GM23248 (cell line): ENCODE measurements around the gene SCAANT1. TPM values are rescaled to one million over a fixed set of nuclear protein-coding genes. Genes with fewer than 3 reads are reported as not detected.
A peak's percentile ranks its signal among the peaks of the same experiment; 100 is the strongest.

Source experiments
- DNase-seq: peaks from one replicate; pipeline ENCODE4 v3.0.0-alpha.2; 2015
- H2AFZ ChIP-seq: fragments of 200-600 bp; sonication (generic); 2 replicates; pipeline ENCODE4 v1.6.1; 2016; ENCODE audit warnings: antibody characterized with exemption
- H3F3A ChIP-seq: fragments of 200-600 bp; sonication (generic); 2 replicates; pipeline ENCODE4 v1.6.1; 2016; ENCODE audit warnings: mild to moderate bottlenecking, antibody characterized with exemption, mixed run types; ENCODE audit not compliant: insufficient read depth
- H3K27ac ChIP-seq: fragments of 200-600 bp; sonication (generic); 2 replicates; pipeline ENCODE4 v1.5.1; 2016; ENCODE audit warnings: mild to moderate bottlenecking
- H3K27me3 ChIP-seq: fragments of 200-600 bp; sonication (generic); replicated peaks from 2 replicates; pipeline ENCODE4 v1.6.1; 2016; ENCODE audit warnings: mild to moderate bottlenecking; ENCODE audit not compliant: insufficient read depth
- H3K36me3 ChIP-seq: fragments of 200-600 bp; sonication (generic); 2 replicates; pipeline ENCODE4 v1.6.1; 2016; ENCODE audit warnings: low read depth, mild to moderate bottlenecking
- H3K4me1 ChIP-seq: fragments of 200-600 bp; sonication (generic); 2 replicates; pipeline ENCODE4 v1.6.1; 2016; ENCODE audit warnings: mild to moderate bottlenecking; ENCODE audit not compliant: insufficient read depth
- H3K4me2 ChIP-seq: fragments of 200-600 bp; sonication (generic); one replicate; pipeline ENCODE4 v1.6.1; 2016; ENCODE audit warnings: mild to moderate bottlenecking; ENCODE audit not compliant: unreplicated experiment
- H3K4me3 ChIP-seq: fragments of 200-600 bp; sonication (generic); 2 replicates; pipeline ENCODE4 v1.5.1; 2016; ENCODE audit warnings: mild to moderate bottlenecking
- H3K79me2 ChIP-seq: fragments of 200-600 bp; sonication (generic); 2 replicates; pipeline ENCODE4 v1.6.1; 2016; ENCODE audit warnings: mild to moderate bottlenecking; ENCODE audit not compliant: insufficient read depth
- H3K9ac ChIP-seq: fragments of 200-600 bp; sonication (generic); 2 replicates; pipeline ENCODE4 v1.6.1; 2016; ENCODE audit warnings: mild to moderate bottlenecking
- H3K9me2 ChIP-seq: fragments of 200-600 bp; sonication (generic); 2 replicates; pipeline ENCODE4 v1.6.1; 2016; ENCODE audit warnings: mixed run types, mild to moderate bottlenecking, moderate library complexity; ENCODE audit not compliant: insufficient read depth
- H3K9me3 ChIP-seq: fragments of 200-600 bp; sonication (generic); one replicate; pipeline ENCODE4 v1.6.1; 2017; ENCODE audit warnings: low read depth
- H4K20me1 ChIP-seq: fragments of 200-600 bp; sonication (generic); 2 replicates; pipeline ENCODE4 v1.6.0; 2016; ENCODE audit not compliant: insufficient read depth
- EZH2 ChIP-seq: fragments of 200-600 bp; sonication (generic); IDR thresholded peaks from 2 replicates; pipeline ENCODE4 v1.6.1; 2018; ENCODE audit warnings: antibody characterized with exemption, mild to moderate bottlenecking; ENCODE audit not compliant: insufficient read depth, poor library complexity, severe bottlenecking
- EZH2phosphoT487 ChIP-seq: fragments of 200-600 bp; sonication (generic); IDR thresholded peaks from 2 replicates; pipeline ENCODE4 v1.6.1; 2018; ENCODE audit warnings: antibody characterized with exemption, moderate library complexity, mild to moderate bottlenecking, low read depth; ENCODE audit not compliant: insufficient read depth
- whole genome bisulfite sequencing, 2 experiments: methylation state at CpG; one replicate each; pipeline ENCODE4 v1.1.6; 2015 to 2017; ENCODE audit warnings: low lambda C conversion rate in 2 of 2, low coverage in 1 of 2; ENCODE audit errors: missing lambda C conversion rate in 2 of 2; 5-methylcytosine and 5-hydroxymethylcytosine counted together
- in situ Hi-C: fragments of 300-500 bp; cut with MboI; formaldehyde crosslinking; loops from 2 replicates; pipeline ENCODE4 v1.15.0; 2020
- polyA plus RNA-seq: library from polyadenylated mRNA; unstranded; fragments of >200 nt; fragmentation: Nextera tagmentation; extraction: Ambion mirVana; gene quantifications from 2 replicates; pipeline ENCODE4 v1.2.1, GENCODE V29; 2016
- small RNA-seq: library from RNA; depleted of rRNA; stranded (forward); fragments of <200 nt; gene quantifications from one replicate; pipeline ENCODE3, GENCODE V24; 2014; ENCODE audit warnings: low read depth, low replicate concordance
- total RNA-seq: library from RNA; depleted of rRNA; stranded (reverse); fragments of >200 nt; shearing (Covaris generic); gene quantifications from 2 replicates; pipeline ENCODE4 v1.2.3, GENCODE V29; 2014; rRNA removed

Gene SCAANT1
- total and polyA plus RNA-seq, 2 experiments from 2014 or later, result not detected

DNA sequence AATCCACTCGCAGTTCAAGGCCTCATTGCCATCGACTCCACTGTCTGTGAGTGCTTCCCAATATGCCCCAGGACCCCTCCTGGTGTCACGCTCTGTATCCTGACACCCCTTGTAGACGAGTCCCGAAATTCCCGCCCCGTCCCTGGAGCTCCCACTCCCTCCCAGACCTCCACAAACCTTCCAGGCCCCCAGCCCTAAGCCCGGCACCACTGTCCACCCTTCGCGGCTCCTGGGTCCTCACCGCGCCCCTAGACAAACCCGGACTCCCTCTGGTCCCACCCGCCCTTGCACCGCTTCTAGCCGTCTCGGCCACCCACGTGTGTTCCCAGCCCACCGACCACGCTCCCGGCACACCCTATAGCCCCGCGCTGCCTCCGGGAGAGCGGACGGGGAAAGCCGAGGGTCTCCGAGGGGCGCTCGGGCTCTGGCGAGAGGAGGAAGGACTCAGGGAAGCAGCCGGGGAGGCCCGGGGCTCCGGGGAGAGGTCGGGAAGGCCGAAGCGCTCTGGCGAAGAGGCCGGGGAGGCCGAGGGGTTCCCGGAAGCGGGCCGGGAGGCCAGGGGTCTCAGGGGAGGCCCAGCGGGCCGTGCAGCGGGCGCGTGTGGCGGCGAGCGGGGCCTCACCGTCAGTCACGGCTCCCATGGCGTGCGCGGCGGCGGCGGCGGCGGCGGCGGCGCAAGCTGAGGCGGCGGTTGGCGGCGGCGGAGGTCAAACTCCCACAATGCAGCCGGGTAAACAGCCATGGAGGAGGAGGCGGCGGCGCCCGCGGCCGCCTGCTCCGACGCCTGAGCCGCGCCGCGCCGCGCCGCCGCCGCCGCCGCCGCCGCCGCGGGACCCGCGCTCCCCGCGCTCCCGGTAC lies 48.8 kb downstream of the SCAANT1 start, which contains the start of the genes ATXN7 and THOC7:
ATXN7 (plus strand) TSS at position 718 of the 858 bp plus-strand sequence. CDS start 48,732 bp downstream, outside the sequence.
THOC7 (minus strand) TSS at position 656 of the 858 bp plus-strand sequence; CDS start at position 641, 15 bp downstream.
- Histone ChIP-seq H3F3A (peaks cover 6% of the 10 kb centered on the region; the same call in 1 of the 2 replicates), H3K36me3 (no peaks in the 10 kb centered on the region), H3K4me2 (peak within 1 kb of the TSS; percentile 93), H3K9me2 (no peaks in the 10 kb centered on the region), H2AFZ (peak within 1 kb of the TSS; percentile 94), H3K9ac (peak within 1 kb of the TSS; percentile 97), H3K27me3 (no peaks in the 10 kb centered on the region), H3K4me1 (peaks cover 10% of the 10 kb centered on the region), H3K79me2 (peaks cover 95% of the 10 kb centered on the region), H3K9me3 (no peaks in the 10 kb centered on the region), H3K4me3 (peak within 1 kb of the TSS; percentile 91), H4K20me1 (0 out of 2 replicates have a peak, but pooled peaks cover 5% of the 10 kb centered on the region), H3K27ac (peak within 1 kb of the TSS; percentile 58)
- WGBS, 2 experiments, result 1% methylated on average over 34 to 72 of the region's 98 CpGs
- peak; percentile 88 for DNase-seq
- in situ Hi-C loops, result no loop called here
- no peak for TF ChIP-seq EZH2phosphoT487
- TF ChIP-seq EZH2, result no peak

DNA sequence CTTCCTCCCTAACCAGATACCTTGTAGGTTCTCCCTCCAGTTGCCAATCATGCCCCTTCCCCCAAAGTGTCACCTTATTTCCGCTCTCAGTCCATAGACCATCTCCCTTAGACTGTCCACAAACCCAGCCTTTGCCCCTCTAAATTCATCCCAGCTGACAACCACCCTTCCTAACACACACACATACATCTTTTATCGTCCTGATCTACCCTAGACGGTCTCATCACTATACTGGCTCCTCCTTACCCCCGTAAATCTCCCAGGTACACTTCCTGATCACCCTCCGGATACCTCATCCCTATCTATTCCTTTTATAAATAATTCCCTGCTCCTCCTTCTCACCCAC lies 49.4 kb downstream of the SCAANT1 start:
- no peak overlapping the region for H3K27ac ChIP-seq
- H4K20me1 ChIP-seq, result 0 out of 2 replicates have a peak, but pooled peaks cover 5% of the 10 kb centered on the region
- H3K36me3 ChIP-seq, result no peaks in the 10 kb centered on the region
- no peaks in the 10 kb centered on the region for H3K27me3 ChIP-seq
- no peak for DNase-seq
- in situ Hi-C loops, result no loop called here
- peaks cover 12% of the 10 kb centered on the region for H3K4me1 ChIP-seq
- peak overlapping the region; percentile 91 for H3K4me3 ChIP-seq
- peaks cover 95% of the 10 kb centered on the region for H3K79me2 ChIP-seq
- peak overlapping the region; percentile 97 for H3K9ac ChIP-seq
- peak overlapping the region; percentile 94 for H2AFZ ChIP-seq
- H3K9me3 ChIP-seq, result no peaks in the 10 kb centered on the region
- no peaks in the 10 kb centered on the region for H3K9me2 ChIP-seq
- H3K4me2 ChIP-seq, result peak overlapping the region; percentile 85
- TF ChIP-seq EZH2 (no peak), EZH2phosphoT487 (no peak)
- peaks cover 6% of the 10 kb centered on the region; the same call in 1 of the 2 replicates for H3F3A ChIP-seq
- WGBS, 2 experiments, result 29 to 30% methylated on average over 5 of the region's 5 CpGs

Small RNA genes lying within 50 kb of the gene (small RNA-seq; reads per million reads assigned to genes)
- gene SCAANT1, result not detected

Other genes starting within 250 kb of the SCAANT1 start
- gene C3orf49, start 93.1 kb downstream of the SCAANT1 start, total RNA-seq, result not detected in 2 replicates
- not detected in 2 replicates for gene C3orf49, start 93.1 kb downstream of the SCAANT1 start, polyA plus RNA-seq
- 54.8 and 71.7 TPM in 2 replicates for gene THOC7, start 48.6 kb downstream of the SCAANT1 start, total RNA-seq
- 93.8 and 103 TPM in 2 replicates for gene THOC7, start 48.6 kb downstream of the SCAANT1 start, polyA plus RNA-seq
- 3.9 and 6.6 TPM in 2 replicates for gene ATXN7, start 48.5 kb downstream of the SCAANT1 start, total RNA-seq
- 1.8 and 2.4 TPM in 2 replicates for gene ATXN7, start 48.5 kb downstream of the SCAANT1 start, polyA plus RNA-seq
- gene PSMD6, start 111.1 kb upstream of the SCAANT1 start, total RNA-seq, result 78.2 and 79.5 TPM in 2 replicates
- gene PSMD6, start 111.1 kb upstream of the SCAANT1 start, polyA plus RNA-seq, result 126 and 130 TPM in 2 replicates